NCI-H2029 (cell line): ENCODE data around the gene ZNF217.
"Not testable (repeated sequence)": the region's sequence is repeated elsewhere in the genome, so short reads cannot be mapped to it uniquely, and the experiment has no call there.

Experiments used
- DNase-seq: peaks from one replicate; lab custom pipeline; 2025; lab: John Stamatoyannopoulos, UW

ZNF217 gene

DNA sequence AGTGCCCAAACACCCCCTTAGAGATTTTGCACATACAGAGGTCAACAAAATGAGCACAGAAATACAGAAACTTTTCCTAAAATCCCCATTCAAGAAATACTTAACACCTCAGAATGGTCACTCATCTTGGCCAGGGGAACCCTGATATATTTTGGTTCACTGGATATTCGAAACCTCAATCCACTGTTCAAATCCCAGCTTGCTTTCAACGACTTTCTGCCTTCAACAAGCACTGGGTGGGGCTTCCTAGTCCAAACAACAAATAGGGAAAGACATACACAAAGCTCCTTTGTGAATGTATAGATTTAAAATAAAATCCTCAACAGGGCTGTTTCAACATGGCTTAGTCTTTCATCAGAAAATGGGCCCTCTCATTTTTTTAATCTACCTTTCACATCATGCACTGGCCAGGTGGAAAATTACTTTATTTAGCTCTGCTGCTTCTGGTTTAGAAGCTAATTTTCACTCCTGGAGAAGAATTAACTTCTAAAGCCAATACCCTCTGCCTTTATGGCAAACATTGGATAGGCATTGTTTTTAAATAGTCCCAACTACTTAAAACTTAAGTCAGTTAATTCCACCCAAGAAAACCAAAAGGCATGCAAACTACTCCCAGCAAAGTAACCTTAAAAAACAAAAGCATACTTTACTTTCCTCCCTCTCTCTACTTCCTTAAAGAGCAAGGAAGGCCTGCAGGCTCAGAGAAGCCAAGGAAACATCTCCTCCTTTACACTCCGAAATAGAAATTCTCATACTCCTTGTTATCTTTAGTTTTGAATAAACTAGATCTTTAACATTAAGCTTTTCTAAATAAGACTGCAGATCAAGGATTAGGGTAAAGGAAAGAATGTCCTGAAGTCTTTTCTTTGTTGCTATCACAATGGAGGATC is 9.7 kb downstream of the ZNF217 start:
- not testable (repeated sequence) for DNase-seq

DNA sequence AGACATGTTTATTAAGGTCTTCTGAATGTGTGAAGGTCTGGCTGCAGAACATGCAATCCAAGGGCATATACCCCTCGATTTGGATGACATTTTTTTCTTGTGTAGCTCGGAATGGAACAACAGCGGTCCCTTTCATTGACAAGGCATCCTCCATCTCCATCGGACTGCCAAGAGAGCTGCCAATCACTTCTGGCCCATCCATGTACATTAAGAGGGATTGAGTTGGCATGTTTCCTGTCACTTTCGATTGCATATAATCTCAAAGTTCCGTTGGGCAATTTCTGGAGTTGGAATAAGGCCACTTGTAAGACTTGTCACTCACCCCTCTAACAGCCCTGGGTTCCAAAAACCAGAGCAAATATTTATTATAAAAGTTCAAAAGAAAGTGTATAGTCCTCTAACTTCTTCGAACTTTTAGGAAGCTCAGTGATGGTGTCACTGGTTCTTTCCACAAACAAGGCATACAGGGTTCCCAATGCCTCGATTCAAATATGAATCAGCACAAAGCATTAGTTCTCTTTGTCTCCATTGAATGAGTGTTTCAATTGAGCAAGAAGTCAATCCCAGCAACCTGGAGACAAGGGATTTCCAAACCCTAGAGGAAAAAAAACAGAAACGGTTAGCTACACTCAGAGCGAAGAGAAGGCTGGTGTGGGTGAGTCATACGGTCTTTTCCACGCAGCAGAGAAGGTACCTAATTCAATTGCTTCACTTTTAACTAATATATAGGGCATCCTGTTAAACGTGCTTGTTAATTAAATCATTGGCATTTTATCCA is 10.9 kb downstream of the ZNF217 start:
- DNase-seq = no peak

DNA sequence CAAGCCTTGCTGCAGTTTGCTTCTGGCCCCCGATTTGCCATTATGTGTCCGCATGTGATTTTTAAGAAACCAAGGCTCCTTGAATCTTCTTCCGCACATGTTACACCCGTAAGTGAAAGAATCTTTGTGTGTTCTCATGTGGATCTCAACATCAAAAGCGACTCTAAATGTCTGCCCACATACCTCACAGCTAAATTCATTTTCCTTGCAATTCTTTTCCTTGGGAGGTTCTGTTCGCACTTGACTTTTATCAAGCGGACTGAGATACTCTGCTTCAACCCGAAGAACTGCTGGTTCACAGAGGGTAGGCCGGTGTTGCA is 11.4 kb downstream of the ZNF217 start:
- DNase-seq = no peak

DNA sequence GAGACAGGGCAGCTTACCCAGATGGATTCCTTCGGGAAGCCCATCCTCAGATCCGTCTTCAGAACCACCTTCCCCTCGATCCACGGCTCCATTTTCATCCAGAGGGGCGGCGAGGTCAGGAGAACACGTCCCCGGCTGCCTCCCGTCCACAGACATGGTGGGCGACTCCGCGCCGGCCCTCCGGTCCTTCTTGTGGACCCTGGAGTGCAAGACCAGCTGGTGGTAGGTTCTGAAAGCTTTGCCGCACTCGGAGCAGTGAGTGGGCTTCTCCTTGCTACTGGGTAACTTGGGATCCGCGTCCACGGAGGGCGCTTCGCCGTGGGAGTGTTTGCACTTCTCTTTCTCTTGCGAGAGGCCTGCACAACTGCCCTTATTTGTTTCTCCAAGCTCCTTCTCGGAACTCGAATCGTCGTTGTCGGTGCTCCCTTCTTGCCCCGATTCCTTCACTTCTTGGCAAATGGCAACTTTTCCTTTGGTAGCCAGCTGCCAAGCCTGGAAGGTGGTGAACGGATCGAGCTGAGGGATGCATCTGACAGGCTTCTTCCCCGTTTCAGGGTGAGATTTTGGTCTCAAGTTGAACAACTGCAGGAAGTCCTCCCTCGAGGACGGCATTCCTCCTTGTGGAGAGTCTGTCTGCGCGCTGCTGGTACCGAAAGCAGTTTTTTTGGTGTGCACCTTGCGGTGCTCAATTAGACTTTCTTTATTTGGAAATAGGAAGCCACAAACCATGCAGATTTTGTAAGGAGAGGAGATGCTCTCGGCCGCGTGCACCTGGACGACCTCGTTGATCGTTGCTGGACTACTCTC is 12.0 kb downstream of the ZNF217 start:
- no peak for DNase-seq

DNA sequence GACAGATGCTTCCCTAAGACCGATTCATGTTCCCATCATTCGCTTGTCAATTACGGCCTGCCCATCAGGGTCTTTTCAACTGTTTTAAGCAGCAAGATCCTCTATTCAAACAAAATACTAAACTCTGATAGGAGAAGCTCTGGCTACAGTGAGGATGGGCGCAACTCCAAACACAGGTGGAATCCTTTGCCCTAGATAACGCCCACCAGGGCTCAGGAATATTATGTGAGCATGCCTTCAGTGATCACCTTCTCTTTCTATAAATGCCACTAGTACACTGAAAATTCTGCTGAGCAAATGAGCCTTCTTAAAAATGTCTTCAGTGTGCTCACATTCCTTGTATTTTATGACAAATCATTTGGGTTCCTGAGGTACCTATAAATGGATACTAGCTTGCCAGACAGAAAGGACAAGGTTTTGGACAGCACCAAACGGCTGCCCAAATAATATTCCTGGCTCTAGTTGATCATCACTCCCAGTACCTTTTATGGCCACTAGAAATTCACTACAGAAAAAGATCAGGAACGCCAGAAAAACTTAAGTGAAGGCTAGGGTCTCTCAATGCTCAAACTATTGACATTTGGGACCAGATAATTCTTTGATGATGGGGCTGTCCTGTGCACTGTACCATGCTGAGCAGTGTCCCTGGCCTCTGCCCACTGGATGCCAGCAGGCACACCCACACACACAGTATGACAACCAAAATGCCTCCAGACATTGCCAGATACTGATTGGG is 13.1 kb downstream of the ZNF217 start:
- no peak for DNase-seq

DNA sequence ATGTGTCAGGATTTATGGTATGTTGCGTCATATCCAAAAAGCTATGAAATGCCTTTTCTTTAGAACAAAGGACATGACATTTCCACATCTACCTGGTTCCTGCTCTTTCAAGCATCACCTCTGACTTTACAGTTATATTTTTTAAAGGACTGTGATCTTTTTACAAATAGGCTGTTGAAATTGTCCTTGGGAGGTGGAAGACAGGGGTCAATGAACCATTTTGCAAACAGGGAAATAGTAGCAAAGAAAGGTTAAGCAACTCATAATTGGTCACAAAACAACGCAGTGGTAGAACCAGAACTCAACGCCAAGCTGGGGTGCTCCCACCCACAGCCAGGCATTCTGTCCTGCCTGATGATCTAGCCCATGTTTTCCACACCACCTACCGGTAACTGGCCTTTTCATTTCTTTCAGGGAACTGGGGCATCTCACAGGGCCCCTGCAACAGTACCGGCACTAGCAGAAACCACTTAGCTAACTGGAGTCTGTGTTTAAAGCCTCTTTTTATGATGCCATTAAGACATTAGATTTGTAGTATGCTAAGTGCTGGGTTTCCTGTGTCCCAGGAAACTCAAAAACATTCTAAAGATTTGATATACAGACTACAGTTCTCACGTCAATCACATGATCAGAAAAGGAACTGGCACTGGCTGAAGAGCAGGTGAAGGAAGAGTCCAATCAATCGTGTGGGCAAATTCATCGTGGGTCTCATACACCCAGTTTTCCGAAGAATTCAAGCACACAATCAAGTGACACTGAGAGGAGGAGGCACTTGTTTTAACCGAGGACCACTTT is 13.9 kb downstream of the ZNF217 start:
- DNase-seq = no peak

DNA sequence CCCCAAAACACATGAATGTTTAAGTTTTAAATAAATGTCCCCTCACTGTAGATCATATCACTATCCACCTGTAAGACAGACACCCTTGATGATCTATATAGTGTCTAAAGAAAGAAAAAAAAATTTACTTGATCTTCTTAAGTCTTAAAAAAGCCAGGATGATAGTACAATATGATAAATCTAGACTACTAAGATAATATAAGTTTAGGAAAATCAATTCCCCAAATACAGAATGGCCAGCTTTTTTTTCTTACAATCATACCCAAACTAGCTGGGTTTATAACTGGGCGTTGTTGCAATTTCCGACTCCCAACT is 14.4 kb downstream of the ZNF217 start:
- no peak for DNase-seq

DNA sequence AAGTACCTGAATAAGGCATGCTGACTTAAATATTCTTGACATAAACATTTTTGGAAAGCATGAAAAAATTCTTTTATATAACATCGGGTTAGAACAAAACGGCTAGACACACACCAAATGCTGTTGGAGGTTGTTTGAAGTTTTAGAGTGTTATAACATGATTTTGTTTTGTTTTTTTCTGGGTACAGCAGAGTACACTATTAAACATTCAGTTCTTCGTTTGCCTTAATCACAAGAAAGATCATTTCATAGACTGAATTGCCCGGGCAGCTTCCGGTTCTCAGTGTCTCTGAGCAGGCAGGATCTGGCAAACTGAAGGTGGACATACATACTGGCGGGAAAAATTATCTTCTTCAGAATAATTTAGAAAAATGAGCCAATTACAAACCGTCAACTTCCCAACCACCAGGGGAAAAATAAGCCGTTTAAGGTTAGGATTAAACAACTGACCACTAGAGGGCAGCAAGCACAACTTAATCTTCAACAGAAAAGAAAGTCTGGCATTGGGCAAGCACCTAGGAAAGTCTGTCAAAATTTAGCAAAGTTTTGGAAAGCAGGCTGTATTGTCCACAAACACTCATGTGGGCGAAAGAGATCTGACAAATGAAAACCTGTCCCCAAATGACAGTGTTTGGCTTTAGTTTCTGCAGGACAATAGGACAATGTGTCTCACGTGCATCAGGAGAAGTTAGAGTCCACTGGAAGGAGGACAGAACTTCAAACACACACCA is 15.0 kb downstream of the ZNF217 start:
- DNase-seq = peak; percentile 77

DNA sequence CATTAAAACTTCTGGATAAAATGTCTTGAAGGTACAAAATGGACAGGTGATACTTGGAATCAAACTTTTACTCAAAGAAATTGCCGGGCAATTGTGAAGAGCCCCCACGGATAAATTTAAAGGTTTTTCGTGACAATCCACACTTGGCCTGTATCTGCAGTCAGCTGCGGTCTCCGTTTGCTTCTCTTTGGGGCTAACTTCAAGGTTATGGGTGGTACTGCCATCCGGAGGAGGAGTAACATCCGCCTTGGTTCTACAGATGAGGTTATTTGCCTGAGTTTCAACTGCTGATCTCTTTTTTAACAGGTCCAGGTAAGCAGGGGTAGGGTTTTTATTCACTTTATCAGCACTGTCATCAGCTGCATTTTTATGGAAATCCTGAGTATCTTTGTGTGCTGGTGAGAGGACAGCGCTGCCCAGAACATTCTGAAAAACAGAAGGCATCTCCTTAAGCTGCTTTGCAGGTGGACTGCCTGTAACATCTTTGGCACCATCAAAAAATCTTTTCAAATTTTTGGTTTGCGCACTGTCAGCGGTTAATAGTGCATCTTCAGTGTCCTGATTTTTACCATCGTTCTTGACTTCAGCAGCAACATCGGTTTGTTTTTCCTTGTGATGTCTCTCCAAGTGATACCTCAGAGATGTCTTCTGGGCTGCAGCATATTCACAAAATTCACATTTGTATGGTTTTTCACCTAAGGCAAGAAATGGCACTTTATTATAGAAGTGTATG is 16.9 kb downstream of the ZNF217 start:
- DNase-seq = no peak

DNA sequence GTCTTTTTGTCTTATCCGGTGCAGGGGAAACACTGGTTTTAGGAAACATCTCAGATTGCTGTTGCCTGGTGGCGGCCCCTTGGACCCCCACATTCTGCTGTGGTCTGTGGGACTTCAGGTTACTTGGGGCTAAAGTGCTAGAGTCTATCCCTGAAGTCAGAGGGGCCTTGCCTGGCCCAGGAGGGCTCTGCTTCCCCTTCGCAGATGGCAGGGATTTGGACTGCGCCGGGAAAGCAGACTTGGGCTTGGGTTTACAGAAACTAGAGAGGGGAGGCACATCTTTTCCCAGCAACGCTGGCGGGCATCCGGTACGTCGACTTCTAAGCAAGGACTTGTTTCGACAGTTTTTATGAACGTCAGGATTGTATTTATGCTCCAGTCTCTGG is 17.5 kb downstream of the ZNF217 start:
- no peak for DNase-seq

DNA sequence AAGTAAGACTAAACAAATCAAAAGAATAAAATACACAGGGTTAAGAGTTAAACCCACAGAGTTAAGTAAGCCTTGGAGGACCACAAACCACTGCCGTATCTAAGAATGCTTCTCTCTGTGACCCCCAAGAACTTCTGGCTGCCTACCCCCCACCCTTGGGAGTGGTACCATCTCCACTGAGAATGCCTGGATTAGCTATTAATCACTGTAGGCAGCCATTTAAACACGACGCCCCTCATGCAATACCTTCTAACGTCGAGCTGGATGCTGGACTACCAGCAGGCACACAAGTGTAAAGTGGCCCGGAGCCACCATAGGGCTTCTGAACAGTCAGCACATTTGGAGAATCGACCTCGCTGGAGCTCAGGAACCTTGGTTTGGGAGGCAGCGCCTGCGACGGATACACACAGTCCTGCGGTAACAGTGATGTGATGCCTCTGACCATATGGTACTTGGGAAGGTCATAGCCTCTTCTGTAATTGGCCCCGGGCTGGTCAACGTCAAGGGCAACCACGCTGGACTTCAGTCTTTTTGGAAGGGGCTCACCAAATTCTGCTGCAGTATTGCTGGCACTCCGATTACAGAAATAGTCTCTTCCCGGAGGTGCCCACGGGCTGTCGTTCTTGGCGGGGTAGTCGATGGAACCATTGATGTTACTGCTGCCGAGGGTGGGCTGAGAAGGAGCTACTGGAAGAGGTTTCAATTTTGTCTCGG is 18.0 kb downstream of the ZNF217 start:
- DNase-seq = no peak

DNA sequence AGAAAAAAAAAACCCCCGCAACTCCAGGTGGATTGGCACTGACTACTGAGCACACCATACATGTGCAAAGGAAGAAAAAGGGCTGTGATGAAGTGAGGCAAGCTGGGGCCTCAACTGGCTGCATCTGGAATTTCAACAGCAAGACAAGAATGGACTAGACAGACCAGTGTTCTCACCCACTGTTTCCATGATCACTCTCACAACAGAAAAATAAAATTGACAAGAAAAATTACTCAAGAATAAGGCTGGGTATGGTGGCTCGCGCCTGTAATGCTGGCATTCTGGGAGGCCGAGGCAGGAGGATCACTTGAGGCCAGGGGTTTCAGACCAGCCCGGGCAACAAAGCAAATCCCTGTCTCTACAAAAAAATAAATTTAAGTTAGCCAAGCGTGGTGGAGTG is 18.8 kb downstream of the ZNF217 start:
- no peak for DNase-seq

DNA sequence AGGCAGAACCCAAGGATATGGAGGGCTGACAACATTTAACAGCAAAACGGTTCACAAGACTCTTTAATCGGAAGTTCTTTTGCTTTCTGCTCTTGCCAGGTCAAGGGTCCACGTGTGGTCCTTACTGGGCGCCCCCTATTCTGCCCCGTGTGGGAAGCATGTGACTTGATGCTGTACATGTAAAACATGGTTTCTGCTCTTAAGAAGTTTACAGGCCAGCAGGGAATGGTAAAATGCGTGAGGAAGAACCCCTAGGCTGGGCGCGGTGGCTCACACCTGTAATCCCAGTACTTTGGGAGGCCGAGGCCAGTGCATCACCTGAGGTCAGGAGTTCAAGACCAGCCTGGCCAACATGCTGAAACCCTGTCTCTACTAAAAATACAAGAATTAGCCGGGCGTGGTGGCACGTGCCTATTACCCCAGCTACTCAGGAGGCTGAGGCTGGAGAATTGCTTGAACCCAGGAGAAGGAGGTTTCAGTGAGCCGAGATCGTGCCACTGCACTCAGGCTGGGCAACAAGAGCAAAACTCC is 19.3 kb downstream of the ZNF217 start:
- DNase-seq = no peak

DNA sequence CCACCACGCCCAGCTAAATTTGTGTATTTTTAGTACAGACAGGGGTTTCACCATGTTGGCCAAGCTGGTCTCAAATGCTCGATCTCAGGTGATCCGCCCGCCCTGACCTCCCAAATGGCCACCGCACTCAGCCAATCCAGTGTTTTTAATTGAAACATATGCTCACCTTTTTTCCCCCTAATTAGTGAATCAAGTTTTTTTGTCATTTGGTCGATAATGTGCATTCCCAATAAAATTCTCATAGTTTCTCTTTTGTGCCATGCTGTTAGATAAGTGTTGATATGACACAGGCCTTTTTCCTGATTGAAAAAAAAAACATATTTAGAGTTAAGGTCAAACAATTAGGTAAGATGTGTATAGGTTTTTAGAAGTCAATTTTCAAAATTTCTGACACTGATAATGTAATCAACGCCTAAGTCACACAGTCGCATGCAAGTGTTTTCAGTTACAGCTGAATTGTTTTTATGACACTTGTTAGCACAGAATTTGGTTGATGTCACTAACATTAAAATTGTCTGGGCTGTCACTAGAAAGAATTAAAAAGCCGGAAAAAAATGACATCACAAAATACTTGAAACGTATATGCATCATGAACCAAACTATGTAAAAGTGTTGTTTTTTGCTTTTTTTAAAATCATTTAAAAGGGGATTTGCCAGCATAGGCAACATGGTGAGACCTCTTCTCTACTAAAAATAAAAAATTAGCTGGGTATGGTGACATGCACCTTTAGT is 21.9 kb downstream of the ZNF217 start:
- no peak for DNase-seq

DNA sequence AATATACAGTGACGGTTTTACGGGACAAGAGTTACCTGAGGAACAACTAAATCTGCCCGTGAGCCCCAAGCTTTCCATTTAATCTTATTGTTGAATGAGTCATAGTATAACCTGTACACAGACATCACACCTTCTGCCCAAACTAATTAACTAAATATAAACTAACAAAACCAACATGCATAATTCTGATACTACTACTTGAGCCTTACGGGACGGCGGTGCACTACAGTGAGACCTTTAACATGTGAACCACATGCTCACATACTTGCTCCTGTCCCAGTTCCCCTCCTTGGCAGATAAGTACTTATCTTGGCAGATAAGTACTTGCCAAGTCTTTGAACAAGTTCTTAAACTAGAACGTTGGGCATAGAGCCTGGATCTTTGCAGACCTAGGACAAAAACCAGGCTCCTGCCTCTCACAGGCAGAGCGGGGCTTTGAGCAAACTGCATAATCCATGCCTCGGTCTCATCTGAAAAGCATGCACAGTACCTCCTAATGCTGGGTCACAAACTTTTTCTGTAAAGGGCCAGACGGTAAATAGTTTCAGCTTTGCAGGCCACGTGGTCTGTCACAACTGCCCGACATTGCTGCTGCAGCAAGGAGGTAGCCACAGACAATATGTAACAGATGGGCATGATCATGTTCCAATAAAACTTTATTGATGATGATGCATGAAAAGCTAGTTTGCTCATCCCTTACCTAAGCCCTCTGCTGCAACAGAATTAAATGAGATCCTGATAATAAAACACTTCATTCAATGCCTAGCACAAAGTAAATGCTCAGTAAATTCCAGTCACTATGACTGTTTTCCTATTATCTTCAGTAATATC is 23.0 kb downstream of the ZNF217 start:
- DNase-seq = no peak

DNA sequence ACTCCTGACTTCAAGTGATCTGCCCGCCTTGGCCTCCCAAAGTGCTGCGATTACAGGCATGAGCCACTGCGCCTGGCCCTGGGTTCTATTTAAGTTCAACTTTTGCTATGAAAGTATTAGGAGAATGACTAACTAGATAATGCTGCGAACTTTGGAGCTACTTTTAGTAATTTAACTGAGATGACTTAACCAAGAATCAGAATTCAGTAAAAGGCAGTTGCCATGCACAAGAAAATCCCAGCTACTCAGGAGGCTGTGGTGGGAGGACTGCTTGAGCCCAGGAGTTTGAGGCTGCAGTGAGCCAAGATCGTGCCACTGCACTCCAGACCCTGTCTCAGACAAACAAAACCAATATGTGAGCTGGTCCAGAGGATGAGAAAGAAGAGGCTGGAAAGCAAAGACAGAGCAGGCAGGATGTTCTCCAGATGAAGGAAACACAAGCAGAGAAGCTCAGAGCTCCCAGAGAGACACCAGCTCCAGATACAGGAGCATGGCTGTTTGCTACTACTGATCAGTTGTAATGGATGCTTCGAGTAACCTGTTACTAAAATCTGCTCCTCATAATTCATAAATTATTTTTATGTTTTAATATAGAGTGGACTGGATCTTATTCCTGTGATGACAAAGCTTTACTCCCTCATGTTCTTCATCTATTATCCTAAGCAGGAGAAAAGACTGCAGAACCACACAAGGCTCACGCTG is 23.9 kb downstream of the ZNF217 start:
- DNase-seq = no peak

DNA sequence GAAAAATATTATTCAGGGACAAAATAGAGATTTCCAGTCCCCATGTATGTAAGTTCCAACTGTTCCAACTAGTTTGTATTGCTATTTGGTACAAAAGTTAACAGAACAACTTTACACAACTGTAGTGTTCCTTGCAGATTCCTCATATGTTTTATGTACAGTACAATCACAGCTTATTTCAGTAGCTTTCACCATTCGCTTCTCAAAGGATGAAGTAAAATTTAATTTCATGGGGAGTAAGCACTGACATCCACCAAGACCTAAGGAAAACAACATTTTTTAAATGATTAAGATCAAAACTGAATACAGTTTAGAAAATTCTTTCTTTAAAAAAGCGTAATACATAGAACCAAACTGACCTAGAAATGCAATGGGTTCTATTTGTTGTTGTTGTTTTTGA is 24.6 kb downstream of the ZNF217 start:
- no peak for DNase-seq
